Measurements from ENCODE around the gene ABCA2.

Gene ABCA2

DNA sequence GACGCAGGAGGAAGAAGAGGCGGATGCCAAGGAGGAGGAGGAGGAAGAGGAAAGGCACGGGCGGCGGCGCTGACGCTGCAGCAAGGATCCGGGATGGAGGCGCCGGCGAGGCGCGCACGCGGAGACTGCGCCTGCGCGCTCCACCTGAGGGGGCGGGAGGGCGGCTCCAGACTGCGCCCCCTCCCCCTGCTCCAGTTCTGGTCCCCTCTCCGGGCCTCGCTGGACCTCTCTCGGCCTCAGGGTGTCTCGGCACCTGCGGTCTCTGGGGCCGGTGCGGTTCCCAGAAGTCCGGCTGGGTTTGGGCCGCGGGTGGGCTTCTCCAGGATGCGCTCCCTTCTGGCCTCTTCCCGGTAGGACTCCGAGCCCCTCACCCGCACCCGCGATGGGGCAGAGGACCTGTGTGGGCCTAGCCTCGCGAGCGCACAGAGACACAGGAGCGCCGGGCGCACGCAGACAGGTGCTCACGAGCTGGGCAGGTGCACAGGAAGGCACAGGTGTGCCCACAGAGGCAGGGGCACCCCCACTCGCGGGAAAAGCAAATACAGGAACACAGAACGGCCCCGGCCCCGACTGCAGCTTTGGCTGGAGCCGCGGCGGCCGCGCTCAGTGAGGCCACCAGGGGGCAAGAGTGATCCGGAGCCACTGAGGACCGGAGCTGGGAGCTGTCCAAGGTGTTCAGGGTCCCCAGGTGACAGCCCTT is 18.2 kb upstream of the ABCA2 start, which contains the start of gene NPDC1:
TSS of gene NPDC1 (minus strand) at position 90 of the 700 bp plus-strand sequence. CDS start 188 bp downstream, outside the sequence.
- Histone ChIP-seq H3K4me2 (ENCODE audit: low read depth, low read length, poor library complexity, severe bottlenecking) (peak within 1 kb of the TSS; percentile 18), H3K27ac (ENCODE audit: low read depth, low read length) (no peak within 1 kb of the TSS), H3K79me2 (ENCODE audit: insufficient read depth, low read length) (no peaks in the 10 kb centered on the region), H3K9ac (ENCODE audit: low read length) (no peak within 1 kb of the TSS), H3K9me2 (replicated peaks; ENCODE audit: insufficient read depth, low read length) (no peaks in the 10 kb centered on the region), H3F3A (ENCODE audit: insufficient read depth) (no peaks in the 10 kb centered on the region), H3K4me3 (ENCODE audit: insufficient read depth, low read length, poor library complexity, severe bottlenecking) (no peak within 1 kb of the TSS), H4K20me1 (ENCODE audit: low read depth, low read length) (no peaks in the 10 kb centered on the region), H3K27me3 (ENCODE audit: low read length) (no peaks in the 10 kb centered on the region), H2AFZ (ENCODE audit: low read depth, low read length, severe bottlenecking) (no peak within 1 kb of the TSS), H3K36me3 (ENCODE audit: low read length) (no peaks in the 10 kb centered on the region), H3K9me3 (ENCODE audit: insufficient read depth, low read length) (no peaks in the 10 kb centered on the region)
- TF ChIP-seq EZH2phosphoT487 (conservative IDR thresholded peaks at IDR 0.05; ENCODE audit: low read length): 0 out of 2 replicates have a peak, but pooled peaks have one; percentile 78
- TF ChIP-seq, protein P1, sequence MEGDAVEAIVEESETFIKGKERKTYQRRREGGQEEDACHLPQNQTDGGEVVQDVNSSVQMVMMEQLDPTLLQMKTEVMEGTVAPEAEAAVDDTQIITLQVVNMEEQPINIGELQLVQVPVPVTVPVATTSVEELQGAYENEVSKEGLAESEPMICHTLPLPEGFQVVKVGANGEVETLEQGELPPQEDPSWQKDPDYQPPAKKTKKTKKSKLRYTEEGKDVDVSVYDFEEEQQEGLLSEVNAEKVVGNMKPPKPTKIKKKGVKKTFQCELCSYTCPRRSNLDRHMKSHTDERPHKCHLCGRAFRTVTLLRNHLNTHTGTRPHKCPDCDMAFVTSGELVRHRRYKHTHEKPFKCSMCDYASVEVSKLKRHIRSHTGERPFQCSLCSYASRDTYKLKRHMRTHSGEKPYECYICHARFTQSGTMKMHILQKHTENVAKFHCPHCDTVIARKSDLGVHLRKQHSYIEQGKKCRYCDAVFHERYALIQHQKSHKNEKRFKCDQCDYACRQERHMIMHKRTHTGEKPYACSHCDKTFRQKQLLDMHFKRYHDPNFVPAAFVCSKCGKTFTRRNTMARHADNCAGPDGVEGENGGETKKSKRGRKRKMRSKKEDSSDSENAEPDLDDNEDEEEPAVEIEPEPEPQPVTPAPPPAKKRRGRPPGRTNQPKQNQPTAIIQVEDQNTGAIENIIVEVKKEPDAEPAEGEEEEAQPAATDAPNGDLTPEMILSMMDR (IDR thresholded peaks at IDR 0.05; ENCODE audit: insufficient read depth, low read length, poor library complexity, severe bottlenecking): peak; percentile 68

DNA sequence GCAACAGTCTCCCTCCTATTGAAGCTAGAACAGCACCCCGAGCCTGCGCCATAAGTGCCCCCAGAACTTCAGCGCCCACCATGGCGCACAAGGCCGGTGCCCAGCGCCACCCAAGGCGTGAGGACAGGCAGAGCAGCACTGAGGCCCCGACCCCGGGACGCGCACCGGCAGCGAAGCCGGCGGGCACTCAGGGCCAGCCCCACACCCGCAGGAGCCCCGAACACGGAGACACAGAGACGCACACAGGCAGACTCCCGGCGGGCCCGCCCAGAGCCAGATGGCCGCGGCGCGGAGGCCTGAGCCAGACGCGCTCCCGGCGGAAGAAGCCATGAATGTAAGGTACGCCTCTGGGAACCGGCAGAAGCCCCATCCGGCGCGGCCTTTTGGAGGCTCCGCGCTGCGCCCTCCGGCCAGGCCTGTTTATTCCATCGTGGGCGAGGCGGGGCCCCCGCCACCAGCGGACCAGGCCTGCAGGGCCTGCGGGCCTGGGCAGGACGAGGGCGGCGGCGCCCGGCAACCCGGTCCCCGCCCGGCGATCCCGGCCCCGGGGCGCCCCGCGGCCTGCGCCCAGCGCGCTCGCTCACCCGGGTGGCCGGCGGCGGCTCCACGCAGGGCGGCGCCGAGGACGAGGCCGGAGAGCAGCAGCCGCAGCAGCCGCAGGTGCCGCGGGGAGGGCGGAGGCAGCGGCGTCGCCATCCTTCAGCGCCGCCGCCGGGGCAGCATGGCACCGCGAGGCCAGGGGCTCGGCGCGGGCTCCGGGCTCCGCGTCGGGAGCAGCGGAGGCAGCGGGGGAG is 17.5 kb upstream of the ABCA2 start:
- Histone ChIP-seq H3K9ac (ENCODE audit: low read length) (no peak overlapping the region), H3K9me2 (replicated peaks; ENCODE audit: insufficient read depth, low read length) (no peaks in the 10 kb centered on the region), H3K79me2 (ENCODE audit: insufficient read depth, low read length) (no peaks in the 10 kb centered on the region), H2AFZ (ENCODE audit: low read depth, low read length, severe bottlenecking) (no peak overlapping the region), H3K9me3 (ENCODE audit: insufficient read depth, low read length) (no peaks in the 10 kb centered on the region), H3K27me3 (ENCODE audit: low read length) (no peaks in the 10 kb centered on the region), H3F3A (ENCODE audit: insufficient read depth) (no peaks in the 10 kb centered on the region), H3K4me3 (ENCODE audit: insufficient read depth, low read length, poor library complexity, severe bottlenecking) (no peak overlapping the region), H4K20me1 (ENCODE audit: low read depth, low read length) (no peaks in the 10 kb centered on the region), H3K36me3 (ENCODE audit: low read length) (no peaks in the 10 kb centered on the region), H3K27ac (ENCODE audit: low read depth, low read length) (no peak overlapping the region), H3K4me2 (ENCODE audit: low read depth, low read length, poor library complexity, severe bottlenecking) (peak overlapping the region; percentile 18)
- 0 out of 2 replicates have a peak, but pooled peaks have one; percentile 82 for TF ChIP-seq EZH2phosphoT487 (conservative IDR thresholded peaks at IDR 0.05; ENCODE audit: low read length)
- TF ChIP-seq, protein P1 (IDR thresholded peaks at IDR 0.05; ENCODE audit: insufficient read depth, low read length, poor library complexity, severe bottlenecking): no peak

DNA sequence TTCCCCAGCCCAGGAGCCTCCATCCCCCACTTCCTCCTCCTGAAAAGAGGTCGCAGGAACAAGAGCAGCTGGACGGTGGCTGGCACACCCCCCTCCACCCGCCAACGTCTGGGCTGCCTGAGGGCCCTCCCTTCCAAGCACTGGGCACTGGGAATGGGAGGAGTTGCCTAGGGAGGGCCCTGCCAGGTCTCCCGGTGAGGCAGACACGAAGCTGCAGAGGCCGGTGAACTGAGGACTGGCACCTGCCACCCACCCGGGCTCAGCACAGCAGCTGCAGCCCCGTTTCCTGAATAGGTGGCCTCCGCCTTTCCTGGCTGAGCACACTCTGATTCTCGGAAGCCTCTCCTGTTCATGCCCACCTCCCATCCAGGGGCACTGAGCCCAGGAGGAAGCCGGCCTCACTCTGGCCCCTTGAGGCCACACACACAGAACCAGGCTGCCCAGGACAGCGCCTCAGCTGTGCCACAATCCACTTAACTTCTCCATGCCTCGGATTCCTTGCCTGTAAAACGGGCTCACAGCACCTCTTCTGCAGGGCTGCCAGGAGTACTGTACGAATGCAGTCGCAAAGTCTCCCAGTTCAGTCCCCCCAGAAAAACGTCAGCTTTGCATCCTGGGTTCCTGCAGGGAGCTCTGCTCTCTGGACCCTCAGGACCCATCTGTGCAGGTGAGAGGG is 16.6 kb upstream of the ABCA2 start:
- Histone ChIP-seq H3K4me2 (ENCODE audit: low read depth, low read length, poor library complexity, severe bottlenecking) (no peak overlapping the region), H3K9me3 (ENCODE audit: insufficient read depth, low read length) (no peaks in the 10 kb centered on the region), H3K27ac (ENCODE audit: low read depth, low read length) (no peak overlapping the region), H3K9me2 (replicated peaks; ENCODE audit: insufficient read depth, low read length) (no peaks in the 10 kb centered on the region), H4K20me1 (ENCODE audit: low read depth, low read length) (no peaks in the 10 kb centered on the region), H2AFZ (ENCODE audit: low read depth, low read length, severe bottlenecking) (no peak overlapping the region), H3K36me3 (ENCODE audit: low read length) (no peaks in the 10 kb centered on the region), H3K27me3 (ENCODE audit: low read length) (no peaks in the 10 kb centered on the region), H3K79me2 (ENCODE audit: insufficient read depth, low read length) (no peaks in the 10 kb centered on the region), H3K9ac (ENCODE audit: low read length) (no peak overlapping the region), H3F3A (ENCODE audit: insufficient read depth) (no peaks in the 10 kb centered on the region), H3K4me3 (ENCODE audit: insufficient read depth, low read length, poor library complexity, severe bottlenecking) (no peak overlapping the region)
- TF ChIP-seq EZH2phosphoT487 (conservative IDR thresholded peaks at IDR 0.05; ENCODE audit: low read length): no peak
- TF ChIP-seq, protein P1 (IDR thresholded peaks at IDR 0.05; ENCODE audit: insufficient read depth, low read length, poor library complexity, severe bottlenecking): no peak
